Rectal smooth muscle tissue (tissue), 1 donor: Measurements from ENCODE around the gene FNTB.

ENCODE experiments used
- H3K27ac ChIP-seq: one replicate; pipeline ENCODE4 v1.7.0; 2013; ENCODE audit warnings: low read depth, low read length, inconsistent platforms
- H3K27me3 ChIP-seq: one replicate; pipeline ENCODE4 v1.7.0; 2013; ENCODE audit warnings: low read length; ENCODE audit not compliant: control insufficient read depth, insufficient read depth
- H3K36me3 ChIP-seq: one replicate; pipeline ENCODE4 v1.7.0; 2013; ENCODE audit warnings: low read length; ENCODE audit not compliant: control insufficient read depth, insufficient read depth
- H3K4me1 ChIP-seq: one replicate; pipeline ENCODE4 v1.7.0; 2013; ENCODE audit warnings: low read length; ENCODE audit not compliant: control insufficient read depth, insufficient read depth
- H3K4me3 ChIP-seq: one replicate; pipeline ENCODE4 v1.7.0; 2013; ENCODE audit warnings: low read length
- H3K9ac ChIP-seq: one replicate; pipeline ENCODE4 v1.7.0; 2013; ENCODE audit warnings: low read length

Gene FNTB

DNA sequence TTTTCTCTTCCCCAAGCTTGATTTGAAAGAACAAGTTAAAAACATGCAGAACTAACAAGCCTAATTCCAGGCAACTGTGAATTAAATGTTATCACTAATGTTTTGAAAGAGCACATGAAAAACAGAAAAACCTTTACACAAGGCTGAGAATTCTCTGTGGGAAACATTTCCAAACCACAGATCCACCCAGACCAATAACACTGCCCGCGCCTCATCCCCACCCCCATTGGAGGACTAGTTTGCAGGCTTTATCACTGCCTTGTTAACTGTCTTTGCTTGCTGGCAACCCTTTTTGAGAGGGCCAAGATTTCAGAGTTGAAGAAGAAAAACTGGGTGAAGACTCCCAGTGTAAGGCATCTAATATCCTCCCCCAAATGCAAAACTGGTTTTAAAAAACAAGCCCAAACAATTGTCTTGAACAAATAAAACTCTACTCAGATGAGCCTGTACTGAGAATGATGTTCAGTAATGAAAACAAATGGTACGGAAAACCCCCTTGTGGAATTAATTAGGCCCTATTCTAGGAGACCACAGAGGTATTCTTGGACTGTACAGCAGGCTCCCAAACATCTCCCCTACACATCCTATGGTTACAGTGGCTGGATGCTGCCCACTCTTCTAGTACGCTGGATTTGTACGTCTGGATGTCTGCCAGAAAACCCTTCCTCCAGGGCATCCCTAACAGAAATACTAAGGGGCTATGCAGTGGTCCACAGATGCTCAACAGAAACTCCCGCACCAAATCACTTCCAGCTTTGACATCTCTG, 109.8 kb downstream of the FNTB start:
- peaks cover 51% of the 10 kb centered on the region for H3K4me1 ChIP-seq
- no peak overlapping the region for H3K4me3 ChIP-seq
- peaks cover 16% of the 10 kb centered on the region for H3K36me3 ChIP-seq
- no peak overlapping the region for H3K9ac ChIP-seq
- peak overlapping the region; percentile 85 for H3K27ac ChIP-seq
- no peaks in the 10 kb centered on the region for H3K27me3 ChIP-seq

GRCh38 chr14:65098586-65098985, 111.9 kb downstream of the FNTB start:
- H3K4me3 ChIP-seq, result peak overlapping the region; percentile 29
- H3K27ac ChIP-seq, result peak overlapping the region; percentile 48
- no peaks in the 10 kb centered on the region for H3K27me3 ChIP-seq
- H3K36me3 ChIP-seq, result peaks cover 6% of the 10 kb centered on the region
- peaks cover 51% of the 10 kb centered on the region for H3K4me1 ChIP-seq
- H3K9ac ChIP-seq, result no peak overlapping the region

GRCh38 chr14:65100922-65101541, 114.3 kb downstream of the FNTB start:
- Histone ChIP-seq H3K9ac (no peak overlapping the region), H3K4me3 (peak overlapping the region; percentile 47), H3K27me3 (no peaks in the 10 kb centered on the region), H3K36me3 (peaks cover 3% of the 10 kb centered on the region), H3K27ac (no peak overlapping the region), H3K4me1 (peaks cover 32% of the 10 kb centered on the region)

GRCh38 chr14:65101631-65102440, 115.1 kb downstream of the FNTB start:
- H3K27ac ChIP-seq, result peak overlapping the region; percentile 86
- peak overlapping the region; percentile 84 for H3K4me3 ChIP-seq
- peak overlapping the region; percentile 77 for H3K9ac ChIP-seq
- H3K36me3 ChIP-seq, result peaks cover 3% of the 10 kb centered on the region
- H3K4me1 ChIP-seq, result peaks cover 24% of the 10 kb centered on the region
- H3K27me3 ChIP-seq, result no peaks in the 10 kb centered on the region

GRCh38 chr14:65102441-65103149, 115.9 kb downstream of the FNTB start, which contains the start of gene MAX:
MAX (minus strand) TSS chr14:65102517; CDS start chr14:65102339, 178 bp downstream.
- Histone ChIP-seq H3K36me3 (peaks cover 3% of the 10 kb centered on the region), H3K27me3 (no peaks in the 10 kb centered on the region), H3K27ac (peak within 1 kb of the TSS; percentile 86), H3K9ac (peak within 1 kb of the TSS; percentile 77), H3K4me1 (peaks cover 18% of the 10 kb centered on the region), H3K4me3 (peak within 1 kb of the TSS; percentile 84)

GRCh38 chr14:65103150-65103760, 116.6 kb downstream of the FNTB start:
- peaks cover 3% of the 10 kb centered on the region for H3K36me3 ChIP-seq
- peak overlapping the region; percentile 82 for H3K4me3 ChIP-seq
- no peak overlapping the region for H3K27ac ChIP-seq
- H3K4me1 ChIP-seq, result peaks cover 14% of the 10 kb centered on the region
- H3K9ac ChIP-seq, result no peak overlapping the region
- H3K27me3 ChIP-seq, result no peaks in the 10 kb centered on the region

- Histone ChIP-seq H3K36me3 (peaks cover 1% of the 10 kb centered on the region), H3K27ac (no peak overlapping the region), H3K4me3 (no peak overlapping the region), H3K4me1 (peaks cover 8% of the 10 kb centered on the region), H3K27me3 (no peaks in the 10 kb centered on the region), H3K9ac (no peak overlapping the region)
Observed at GRCh38 chr14:65104791-65105190, 118.1 kb downstream of the FNTB start.

GRCh38 chr14:65106316-65106715, 119.6 kb downstream of the FNTB start:
- H3K36me3 ChIP-seq, result no peaks in the 10 kb centered on the region
- no peak overlapping the region for H3K4me3 ChIP-seq
- no peak overlapping the region for H3K27ac ChIP-seq
- no peaks in the 10 kb centered on the region for H3K4me1 ChIP-seq
- H3K27me3 ChIP-seq, result no peaks in the 10 kb centered on the region
- no peak overlapping the region for H3K9ac ChIP-seq

DNA sequence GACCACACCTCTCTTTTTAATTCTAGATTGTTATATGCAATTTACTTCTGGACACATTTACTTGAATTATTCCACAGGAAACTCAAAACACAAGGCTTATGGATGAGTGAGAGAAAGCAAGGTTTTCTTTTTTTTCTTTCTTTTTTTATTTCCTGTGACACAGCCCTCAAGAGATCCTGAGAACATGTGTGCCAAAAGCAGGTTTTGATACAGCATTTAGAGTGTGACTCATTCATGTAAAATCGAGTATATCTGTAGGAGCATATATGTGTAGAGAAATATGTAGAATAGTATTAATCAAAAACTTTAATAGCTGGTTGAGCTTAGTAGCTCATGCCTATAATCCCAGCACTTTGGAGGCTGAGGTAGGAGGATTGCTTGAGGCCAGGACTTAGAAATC, 120.0 kb downstream of the FNTB start:
- H3K36me3 ChIP-seq, result no peaks in the 10 kb centered on the region
- H3K27me3 ChIP-seq, result no peaks in the 10 kb centered on the region
- no peak overlapping the region for H3K27ac ChIP-seq
- no peak overlapping the region for H3K4me3 ChIP-seq
- no peaks in the 10 kb centered on the region for H3K4me1 ChIP-seq
- no peak overlapping the region for H3K9ac ChIP-seq

GRCh38 chr14:65107200-65107599, 120.5 kb downstream of the FNTB start:
- Histone ChIP-seq H3K27ac (no peak overlapping the region), H3K4me1 (no peaks in the 10 kb centered on the region), H3K27me3 (no peaks in the 10 kb centered on the region), H3K9ac (no peak overlapping the region), H3K4me3 (no peak overlapping the region), H3K36me3 (no peaks in the 10 kb centered on the region)

DNA sequence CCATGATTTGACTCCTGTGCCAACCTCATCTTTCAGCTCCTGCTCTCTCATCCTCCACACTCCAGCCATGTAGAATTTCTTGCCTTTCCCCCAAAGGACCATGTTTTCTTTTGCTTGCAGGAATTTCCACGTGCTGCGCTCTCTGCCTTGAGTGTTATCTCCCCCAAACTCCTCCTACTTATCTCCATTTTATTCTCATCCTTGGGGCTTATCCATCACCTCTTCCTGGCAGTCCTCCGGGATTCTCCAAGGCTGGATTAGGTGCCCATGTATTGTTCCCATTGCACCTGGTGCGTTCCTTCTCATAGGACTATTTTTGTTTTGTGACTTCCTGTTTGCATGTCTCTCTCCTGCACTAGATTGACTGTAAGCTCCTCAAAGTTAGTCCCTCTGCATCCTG, 122.7 kb downstream of the FNTB start:
- Histone ChIP-seq H3K9ac (no peak overlapping the region), H3K4me3 (no peak overlapping the region), H3K27ac (no peak overlapping the region), H3K36me3 (no peaks in the 10 kb centered on the region), H3K4me1 (no peaks in the 10 kb centered on the region), H3K27me3 (no peaks in the 10 kb centered on the region)
